Natural killer cell (primary cell): Measurements from ENCODE around the gene ATG13. TPM values are rescaled to one million over a fixed set of nuclear protein-coding genes. Genes with fewer than 3 reads are reported as not detected.

ENCODE experiments used
- ATAC-seq, 3 donors: fragments of 150-1000 bp in 2 of 3; fragments of 200-7000 bp in 1 of 3; cut with Tn5 transposase; 1 replicate in 1 of 3; 2 replicates in 2 of 3; pipeline ENCODE4 v1.10.0; 2021; ENCODE audit warnings: mild to moderate bottlenecking in 2 of 3, moderate library complexity in 2 of 3
- DNase-seq, 2 donors: peaks; one replicate each; pipeline versions ENCODE4 v3.0.0 to v3.0.0-alpha.2; 2013 to 2021; ENCODE audit warnings: mixed read lengths in 1 of 2
- H3K27ac ChIP-seq: one replicate; pipeline ENCODE4 v1.5.1; 2013; ENCODE audit warnings: mild to moderate bottlenecking, low read length
- H3K27me3 ChIP-seq: one replicate; pipeline ENCODE4 v1.6.1; 2013; ENCODE audit warnings: low read length; ENCODE audit not compliant: control insufficient read depth, insufficient read depth
- H3K36me3 ChIP-seq: one replicate; pipeline ENCODE4 v1.6.1; 2013; ENCODE audit warnings: low read length; ENCODE audit not compliant: control insufficient read depth, insufficient read depth
- H3K4me1 ChIP-seq: one replicate; pipeline ENCODE4 v1.6.1; 2013; ENCODE audit warnings: low read length; ENCODE audit not compliant: control insufficient read depth, insufficient read depth
- H3K4me3 ChIP-seq: one replicate; pipeline ENCODE4 v1.5.1; 2013; ENCODE audit warnings: low read length
- H3K9me3 ChIP-seq: one replicate; pipeline ENCODE4 v1.6.1; 2013; ENCODE audit warnings: low read length; ENCODE audit not compliant: control insufficient read depth, insufficient read depth
- H3K27ac Mint-ChIP-seq, 2 donors: one replicate each; pipeline ENCODE4 v1.8.0; 2022; ENCODE audit warnings: mild to moderate bottlenecking in 2 of 2, mixed read lengths in 2 of 2, moderate library complexity in 1 of 2
- H3K27me3 Mint-ChIP-seq, 2 donors: one replicate each; pipeline ENCODE4 v1.8.0; 2022; ENCODE audit warnings: low read depth in 2 of 2, mixed read lengths in 2 of 2
- H3K36me3 Mint-ChIP-seq: one replicate; pipeline ENCODE4 v1.8.0; 2022; ENCODE audit warnings: mixed read lengths
- H3K4me1 Mint-ChIP-seq, 2 donors: one replicate each; pipeline ENCODE4 v1.8.0; 2022; ENCODE audit warnings: mixed read lengths in 2 of 2
- H3K4me3 Mint-ChIP-seq: one replicate; pipeline ENCODE4 v1.8.0; 2022; ENCODE audit warnings: mild to moderate bottlenecking, moderate library complexity, mixed read lengths
- H3K9me3 Mint-ChIP-seq, 2 donors: one replicate each; pipeline ENCODE4 v1.8.0; 2022; ENCODE audit warnings: mixed read lengths in 2 of 2
- CTCF ChIP-seq: fragments of 200-600 bp; IDR thresholded peaks from one replicate; pipeline ENCODE4 v1.8.0; 2022; ENCODE audit warnings: antibody characterized with exemption
- WGBS: methylation state at CpG from one replicate; pipeline ENCODE4 v1.1.7; 2013; ENCODE audit warnings: missing lambda C conversion rate; ENCODE audit not compliant: insufficient coverage; 5-methylcytosine and 5-hydroxymethylcytosine counted together
- intact Hi-C: fragments of 100-400 bp; cut with micrococcal nuclease; formaldehyde crosslinking; loops from one replicate; pipeline ENCODE4 v1.14.2; 2022
- total RNA-seq, 4 donors: library from RNA; stranded (reverse); fragments of 120-200 nt in 1 of 4; gene quantifications; one replicate each; pipeline versions ENCODE4 v1.2.3 to v1.2.4, GENCODE V29; 2013 to 2022

The ATG13 gene
- total RNA-seq, 3 donors from 2014 or later (not counting 1 experiment from before 2014, with no cell fraction given) = 125 to 137 (median 132) TPM

DNA sequence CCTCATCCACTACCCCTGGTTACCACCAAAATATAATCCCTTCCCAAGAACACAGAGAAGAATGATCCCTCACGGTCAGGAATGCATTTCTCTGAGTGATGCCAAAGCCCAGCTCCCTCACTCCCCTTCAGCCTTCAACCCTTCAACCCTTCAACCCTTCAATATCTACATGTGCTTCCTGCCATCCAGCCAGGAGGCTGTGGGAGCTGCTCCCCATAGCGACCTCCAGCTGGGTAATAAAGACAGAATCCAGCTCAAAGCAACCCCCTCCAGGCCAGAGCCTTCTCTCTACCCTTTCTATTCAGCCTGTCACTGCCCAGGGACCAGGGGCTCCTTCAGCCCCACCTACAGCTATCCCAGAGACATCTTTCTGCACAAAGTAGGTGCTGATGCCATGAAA lies 80.4 kb downstream of the ATG13 start:
- intact Hi-C loops = no loop called here
- Histone ChIP-seq H3K4me1 (peaks cover 56% of the 10 kb centered on the region), H3K9me3 (no peaks in the 10 kb centered on the region), H3K27ac (no peak overlapping the region), H3K4me3 (no peak overlapping the region), H3K36me3 (peaks cover 37% of the 10 kb centered on the region), H3K27me3 (no peaks in the 10 kb centered on the region)
- Mint-ChIP-seq H3K27ac (peak overlapping the region; percentile 40 to 74), H3K4me1 (peaks cover 41 to 62% of the 10 kb centered on the region in 2 donors), H3K4me3 (peak overlapping the region; percentile 56), H3K27me3 (no peaks in the 10 kb centered on the region), H3K9me3 (no peaks in the 10 kb centered on the region), H3K36me3 (no peaks in the 10 kb centered on the region)
- TF ChIP-seq CTCF = no peak
- WGBS = 81% methylated on average over 2 of the region's 2 CpGs
- ATAC-seq (no peak), DNase-seq (no peak)

GRCh38 chr11:46698597-46698996 lies 81.2 kb downstream of the ATG13 start:
- Mint-ChIP-seq H3K27ac (peak overlapping the region in 1 of 2 donors; percentile 84), H3K9me3 (no peaks in the 10 kb centered on the region), H3K4me3 (peak overlapping the region; percentile 56), H3K4me1 (peaks cover 41 to 70% of the 10 kb centered on the region in 2 donors), H3K27me3 (no peaks in the 10 kb centered on the region), H3K36me3 (no peaks in the 10 kb centered on the region)
- TF ChIP-seq CTCF = no peak
- Histone ChIP-seq H3K9me3 (no peaks in the 10 kb centered on the region), H3K27ac (no peak overlapping the region), H3K4me3 (no peak overlapping the region), H3K27me3 (no peaks in the 10 kb centered on the region), H3K36me3 (peaks cover 41% of the 10 kb centered on the region), H3K4me1 (peaks cover 60% of the 10 kb centered on the region)
- ATAC-seq = no peak
- intact Hi-C loops = no loop called here
- DNase-seq = no peak
- 92% methylated on average over 1 of the region's 1 CpG for WGBS

- H3K9me3 Mint-ChIP-seq = no peaks in the 10 kb centered on the region
- Histone ChIP-seq H3K9me3 (no peaks in the 10 kb centered on the region), H3K36me3 (peaks cover 40% of the 10 kb centered on the region), H3K27me3 (no peaks in the 10 kb centered on the region), H3K4me1 (peaks cover 44% of the 10 kb centered on the region), H3K27ac (peak within 1 kb of the TSS; percentile 53), H3K4me3 (peak within 1 kb of the TSS; percentile 85)
- no peak for TF ChIP-seq CTCF
- H3K4me3 Mint-ChIP-seq = peak within 1 kb of the TSS; percentile 97
- peak; percentile 97 to 99 (median 98) for ATAC-seq
- peak within 1 kb of the TSS; percentile 84 to 94 for H3K27ac Mint-ChIP-seq
- DNase-seq = peak; percentile 97 to 100
- intact Hi-C loops = loop anchor here (1.0 to 2.0 kb wide), 3 partner anchors 29 to 548 kb away; partner anchors contain the start of gene ACP2
- WGBS = 0% methylated on average over 44 of the region's 44 CpGs
- no peaks in the 10 kb centered on the region for H3K27me3 Mint-ChIP-seq
- peaks cover 32 to 56% of the 10 kb centered on the region in 2 donors for H3K4me1 Mint-ChIP-seq
- H3K36me3 Mint-ChIP-seq = no peaks in the 10 kb centered on the region
These were observed 83.1 kb downstream of the ATG13 start, which contains the start of the genes ARHGAP1 and ZNF408 for GRCh38 chr11:46700241-46701077. TSS of gene ARHGAP1 (minus strand) at chr11:46700619. CDS start at chr11:46696107, 4,512 bp downstream. TSS of gene ZNF408 (plus strand) at chr11:46701031. CDS start at chr11:46701048, 17 bp downstream.
